HuH-7.5 (cell line): ENCODE measurements around the gene SIRT5.

ENCODE experiments used
- DNase-seq: peaks from one replicate; pipeline ENCODE4 v3.0.0; 2011; ENCODE audit warnings: low spot score

Gene SIRT5

GRCh38 chr6:13589801-13590200 lies 15.4 kb downstream of the SIRT5 start:
- DNase-seq = no peak

GRCh38 chr6:13590574-13591153 lies 16.3 kb downstream of the SIRT5 start:
- no peak for DNase-seq

GRCh38 chr6:13591205-13591921 lies 17.0 kb downstream of the SIRT5 start:
- no peak for DNase-seq

GRCh38 chr6:13593103-13593502 lies 18.7 kb downstream of the SIRT5 start:
- DNase-seq = no peak

GRCh38 chr6:13593720-13594119 lies 19.3 kb downstream of the SIRT5 start:
- no peak for DNase-seq

GRCh38 chr6:13597073-13597472 lies 22.7 kb downstream of the SIRT5 start:
- DNase-seq = no peak

GRCh38 chr6:13600036-13600435 lies 25.6 kb downstream of the SIRT5 start:
- DNase-seq = no peak

- DNase-seq = no peak
Measured at GRCh38 chr6:13604135-13604534, 29.7 kb downstream of the SIRT5 start.

- peak; percentile 31 for DNase-seq
Measured at GRCh38 chr6:13604546-13605416, 30.4 kb downstream of the SIRT5 start.

GRCh38 chr6:13605634-13606033 lies 31.2 kb downstream of the SIRT5 start:
- no peak for DNase-seq

- no peak for DNase-seq
Measured at GRCh38 chr6:13611715-13612114, 37.3 kb downstream of the SIRT5 start.

- DNase-seq = no peak
Measured at GRCh38 chr6:13613029-13613594, 38.7 kb downstream of the SIRT5 start.

- no peak for DNase-seq
Measured at GRCh38 chr6:13614126-13614925, 39.9 kb downstream of the SIRT5 start.

GRCh38 chr6:13614926-13615791 lies 40.8 kb downstream of the SIRT5 start, which contains the start of gene NOL7:
Gene NOL7, plus strand, starts transcription at chr6:13615335. Its CDS starts 24 bp downstream, at chr6:13615359.
- DNase-seq = peak; percentile 77

GRCh38 chr6:13615792-13616120 lies 41.4 kb downstream of the SIRT5 start:
- no peak for DNase-seq

GRCh38 chr6:13617066-13617465 lies 42.7 kb downstream of the SIRT5 start:
- DNase-seq = no peak

- DNase-seq = no peak
Measured at GRCh38 chr6:13624871-13625288, 50.5 kb downstream of the SIRT5 start.

- no peak for DNase-seq
Measured at GRCh38 chr6:13629459-13630116, 55.2 kb downstream of the SIRT5 start.

- DNase-seq = no peak
Measured at GRCh38 chr6:13630499-13630898, 56.1 kb downstream of the SIRT5 start.

- no peak for DNase-seq
Measured at GRCh38 chr6:13633343-13633742, 58.9 kb downstream of the SIRT5 start.
